Measurements from ENCODE around the gene PLCD1.
"Not testable (repeated sequence)": the region's sequence is repeated elsewhere in the genome, so short reads cannot be mapped to it uniquely, and the experiment has no call there.

Gene PLCD1

GRCh38 chr3:37984596-37984995 is 44.8 kb downstream of the PLCD1 start:
- no peak for DNase-seq

GRCh38 chr3:37984051-37984450 is 45.4 kb downstream of the PLCD1 start:
- DNase-seq, result no peak

GRCh38 chr3:37982331-37982730 is 47.1 kb downstream of the PLCD1 start:
- DNase-seq, result no peak

GRCh38 chr3:37981348-37981664 is 48.1 kb downstream of the PLCD1 start:
- no peak for DNase-seq

GRCh38 chr3:37980462-37981347 is 48.7 kb downstream of the PLCD1 start:
- DNase-seq, result no peak

GRCh38 chr3:37979541-37980461 is 49.6 kb downstream of the PLCD1 start:
- no peak for DNase-seq

- peak; percentile 28 to 71 (median 53) for DNase-seq
These were observed 55.0 kb downstream of the PLCD1 start for GRCh38 chr3:37974121-37975083.

- no peak for DNase-seq
These were observed 56.0 kb downstream of the PLCD1 start for GRCh38 chr3:37973246-37974054.

- DNase-seq, result not testable (repeated sequence)
These were observed 57.4 kb downstream of the PLCD1 start for GRCh38 chr3:37972056-37972455.

GRCh38 chr3:37971467-37971866 is 58.0 kb downstream of the PLCD1 start:
- DNase-seq, result no peak

- no peak for DNase-seq
These were observed 58.6 kb downstream of the PLCD1 start for GRCh38 chr3:37970802-37971201.

- DNase-seq, result no peak
These were observed 59.8 kb downstream of the PLCD1 start for GRCh38 chr3:37969596-37970100.

- DNase-seq, result no peak
These were observed 60.4 kb downstream of the PLCD1 start for GRCh38 chr3:37968813-37969595.

- DNase-seq, result no peak
These were observed 61.2 kb downstream of the PLCD1 start for GRCh38 chr3:37968199-37968598.

GRCh38 chr3:37967260-37967881 is 62.1 kb downstream of the PLCD1 start:
- DNase-seq, result peak in 3 of 5 experiments; percentile 29 to 70 (median 38)

- DNase-seq, result no peak
These were observed 64.7 kb downstream of the PLCD1 start for GRCh38 chr3:37964716-37965115.

- no peak for DNase-seq
These were observed 65.3 kb downstream of the PLCD1 start for GRCh38 chr3:37964146-37964545.

GRCh38 chr3:37963635-37964034 is 65.8 kb downstream of the PLCD1 start:
- no peak for DNase-seq

- DNase-seq, result no peak
These were observed 66.4 kb downstream of the PLCD1 start for GRCh38 chr3:37963016-37963415.

Data from T-helper 2 cell (primary cell).